Adrenal gland (tissue), 5 donors: Measurements from ENCODE around the gene OR8B8.

Experiments
- CTCF ChIP-seq, 6 experiments: fragments of 450-650 bp in 4 of 6; fragments of 200-600 bp in 2 of 6; sonication (generic) in 1 of 6; IDR thresholded peaks; 1 replicate in 5 of 6; 2 replicates in 1 of 6; pipeline versions ENCODE4 v1.5.1 to v1.8.0; 2016 to 2021; ENCODE audit warnings: antibody characterized with exemption in 6 of 6, mild to moderate bottlenecking in 2 of 6, moderate library complexity in 1 of 6
- POLR2A ChIP-seq, 2 donors: fragments of 450-650 bp; IDR thresholded peaks; one replicate each; pipeline ENCODE4 v1.6.1; 2017; ENCODE audit warnings: antibody characterized with exemption in 2 of 2, mild to moderate bottlenecking in 2 of 2, moderate library complexity in 1 of 2
- donor health status: DM: no; HTN: no; CAD: no.

- TF ChIP-seq CTCF (IDR thresholded peaks at IDR 0.05) (no peak), POLR2A (IDR thresholded peaks at IDR 0.05) (no peak)
These were observed 25.2 kb upstream of the OR8B8 start for GRCh38 chr11:124470561-124471227.
